Testis (tissue), 3 donors: ENCODE results near the gene MUS81. TPM values are rescaled to one million over a fixed set of nuclear protein-coding genes. Genes with fewer than 3 reads are reported as not detected.

ENCODE experiments used
- DNase-seq: peaks from one replicate; pipeline ENCODE4 v3.0.0-alpha.2; 2019
- H3K27ac ChIP-seq, 2 donors: fragments of 200-600 bp; sonication (generic); one replicate each; pipeline ENCODE4 v1.5.1; 2019
- H3K27me3 ChIP-seq: fragments of 200-600 bp; sonication (generic); one replicate; pipeline ENCODE4 v1.5.1; 2019
- H3K36me3 ChIP-seq: fragments of 200-600 bp; sonication (generic); one replicate; pipeline ENCODE4 v1.5.1; 2017; ENCODE audit warnings: low read depth; ENCODE audit errors: missing control alignments
- H3K4me1 ChIP-seq: fragments of 200-600 bp; sonication (generic); one replicate; pipeline ENCODE4 v1.5.1; 2019
- H3K4me3 ChIP-seq, 2 donors: fragments of 200-600 bp; sonication (generic); one replicate each; pipeline ENCODE4 v1.5.1; 2017 to 2019
- H3K9me3 ChIP-seq: fragments of 200-600 bp; sonication (generic); one replicate; pipeline ENCODE4 v1.5.1; 2017
- POLR2A ChIP-seq: fragments of 450-650 bp; IDR thresholded peaks from one replicate; pipeline ENCODE4 v1.6.1; 2017; ENCODE audit warnings: antibody characterized with exemption, mild to moderate bottlenecking, moderate library complexity
- WGBS, 2 donors: methylation state at CpG; one replicate each; pipeline ENCODE4 v1.1.5; 2018; 5-methylcytosine and 5-hydroxymethylcytosine counted together
- intact Hi-C: fragments of 100-400 bp; cut with DNase I; formaldehyde crosslinking; loops from one replicate; pipeline ENCODE4 v1.15.1; 2023; ENCODE audit warnings: low total_unique reads
- polyA plus RNA-seq: library from polyadenylated mRNA; stranded (reverse); fragments of 350-450 nt; fragmentation: Illumina TruSeq; extraction: RNeasy Lipid Tissue Mini Kit (QIAGEN cat#74804); gene quantifications from one replicate; pipeline ENCODE4 v1.2.3, GENCODE V29; 2014; ENCODE audit warnings: low read depth, low replicate concordance; ENCODE audit not compliant: insufficient read depth
- total RNA-seq, 2 donors: library from RNA; depleted of rRNA; stranded (reverse); fragments of >200 nt; gene quantifications; one replicate each; pipeline ENCODE4 v1.2.3, GENCODE V29; 2016
- TF ChIP-seq, protein P1 (sequence below), 3 experiments: fragments of 450-650 bp in 2 of 3; fragments of 200-600 bp in 1 of 3; sonication (generic) in 1 of 3; IDR thresholded peaks; one replicate each; pipeline ENCODE4 v1.5.1; 2016 to 2019; ENCODE audit warnings: antibody characterized with exemption in 3 of 3, mild to moderate bottlenecking in 2 of 3, moderate library complexity in 1 of 3

Gene MUS81
- total and polyA plus RNA-seq, 3 donors from 2014 or later: 49.9 to 74.0 (median 57.2) TPM

DNA sequence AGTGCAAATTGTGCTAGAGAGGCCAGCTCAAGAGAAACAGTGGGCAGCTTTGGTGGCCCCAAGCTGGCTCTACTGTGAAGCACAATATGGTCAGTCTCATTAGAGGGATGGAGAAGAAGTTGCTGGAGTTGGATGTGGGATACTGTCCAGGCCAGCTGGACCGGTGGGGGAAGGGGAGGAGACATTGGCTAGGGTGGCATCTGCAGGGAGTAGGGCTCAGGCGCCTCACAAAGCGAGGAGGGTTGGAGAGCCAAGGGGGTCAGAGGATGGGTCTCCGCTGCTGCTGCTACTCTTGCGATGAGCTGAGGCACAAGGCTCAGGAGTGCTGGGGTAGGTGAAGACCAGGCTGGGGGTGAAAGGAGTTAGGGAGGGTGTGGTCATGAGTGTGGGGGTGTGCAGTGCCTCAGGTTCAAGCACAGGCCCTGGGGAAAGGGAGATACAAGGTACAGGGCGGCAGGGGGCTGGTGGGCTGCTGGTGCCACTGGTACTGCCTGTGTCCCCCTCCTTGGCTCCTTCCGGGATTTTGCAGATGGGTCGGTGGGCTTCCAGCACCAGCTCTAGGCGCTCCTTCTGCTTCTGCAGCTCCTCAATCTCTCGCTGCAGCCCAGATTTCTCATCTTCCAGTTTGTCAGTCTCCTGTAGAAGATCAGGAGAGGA lies 32.6 kb downstream of the MUS81 start:
- H3K4me1 ChIP-seq: peaks cover 35% of the 10 kb centered on the region
- H3K27ac ChIP-seq: peak overlapping the region; percentile 65 to 97
- intact Hi-C loops: no loop called here
- no peaks in the 10 kb centered on the region for H3K9me3 ChIP-seq
- no peaks in the 10 kb centered on the region for H3K36me3 ChIP-seq
- WGBS, 2 donors: 67 to 69% methylated on average over 10 of the region's 10 CpGs
- no peak overlapping the region for H3K4me3 ChIP-seq
- no peaks in the 10 kb centered on the region for H3K27me3 ChIP-seq
- TF ChIP-seq, protein P1, sequence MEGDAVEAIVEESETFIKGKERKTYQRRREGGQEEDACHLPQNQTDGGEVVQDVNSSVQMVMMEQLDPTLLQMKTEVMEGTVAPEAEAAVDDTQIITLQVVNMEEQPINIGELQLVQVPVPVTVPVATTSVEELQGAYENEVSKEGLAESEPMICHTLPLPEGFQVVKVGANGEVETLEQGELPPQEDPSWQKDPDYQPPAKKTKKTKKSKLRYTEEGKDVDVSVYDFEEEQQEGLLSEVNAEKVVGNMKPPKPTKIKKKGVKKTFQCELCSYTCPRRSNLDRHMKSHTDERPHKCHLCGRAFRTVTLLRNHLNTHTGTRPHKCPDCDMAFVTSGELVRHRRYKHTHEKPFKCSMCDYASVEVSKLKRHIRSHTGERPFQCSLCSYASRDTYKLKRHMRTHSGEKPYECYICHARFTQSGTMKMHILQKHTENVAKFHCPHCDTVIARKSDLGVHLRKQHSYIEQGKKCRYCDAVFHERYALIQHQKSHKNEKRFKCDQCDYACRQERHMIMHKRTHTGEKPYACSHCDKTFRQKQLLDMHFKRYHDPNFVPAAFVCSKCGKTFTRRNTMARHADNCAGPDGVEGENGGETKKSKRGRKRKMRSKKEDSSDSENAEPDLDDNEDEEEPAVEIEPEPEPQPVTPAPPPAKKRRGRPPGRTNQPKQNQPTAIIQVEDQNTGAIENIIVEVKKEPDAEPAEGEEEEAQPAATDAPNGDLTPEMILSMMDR (IDR thresholded peaks at IDR 0.05): no peak
- TF ChIP-seq POLR2A: no peak
- DNase-seq: no peak

DNA sequence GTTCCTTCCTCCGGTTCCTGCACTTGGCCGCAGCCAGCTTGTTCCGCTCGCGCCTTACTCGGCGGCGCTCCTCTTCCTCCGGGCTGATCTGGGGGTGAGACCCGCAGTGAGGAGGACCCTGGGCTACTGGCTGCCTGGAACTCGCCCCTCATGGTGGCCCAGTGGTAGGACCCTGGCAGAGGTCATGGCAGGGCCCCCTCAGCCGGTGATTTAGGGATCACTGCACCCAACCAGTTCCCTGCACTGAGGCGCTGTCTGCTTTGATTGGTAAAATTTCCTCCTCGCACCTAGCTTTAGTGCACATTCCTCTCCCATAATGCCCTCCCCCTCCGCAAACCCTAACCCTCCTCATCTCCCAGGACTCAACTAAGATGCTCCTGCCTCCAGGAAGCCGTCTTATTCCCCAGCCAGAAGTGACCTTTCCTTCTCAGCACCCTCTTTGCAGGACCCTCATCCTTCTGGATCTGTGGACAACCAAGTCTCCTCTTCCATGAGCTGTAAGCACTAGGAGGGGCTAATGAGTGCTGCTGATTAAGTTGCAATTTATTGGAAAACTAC lies 33.9 kb downstream of the MUS81 start:
- no peak for TF ChIP-seq POLR2A
- TF ChIP-seq, protein P1 (IDR thresholded peaks at IDR 0.05): no peak
- no peak for DNase-seq
- intact Hi-C loops: no loop called here
- no peaks in the 10 kb centered on the region for H3K36me3 ChIP-seq
- H3K4me1 ChIP-seq: peaks cover 33% of the 10 kb centered on the region
- peak overlapping the region; percentile 9 to 75 for H3K27ac ChIP-seq
- H3K27me3 ChIP-seq: no peaks in the 10 kb centered on the region
- WGBS, 2 donors: 78 to 98% methylated on average over 8 to 16 of the region's 16 CpGs
- H3K9me3 ChIP-seq: no peaks in the 10 kb centered on the region
- no peak overlapping the region for H3K4me3 ChIP-seq

DNA sequence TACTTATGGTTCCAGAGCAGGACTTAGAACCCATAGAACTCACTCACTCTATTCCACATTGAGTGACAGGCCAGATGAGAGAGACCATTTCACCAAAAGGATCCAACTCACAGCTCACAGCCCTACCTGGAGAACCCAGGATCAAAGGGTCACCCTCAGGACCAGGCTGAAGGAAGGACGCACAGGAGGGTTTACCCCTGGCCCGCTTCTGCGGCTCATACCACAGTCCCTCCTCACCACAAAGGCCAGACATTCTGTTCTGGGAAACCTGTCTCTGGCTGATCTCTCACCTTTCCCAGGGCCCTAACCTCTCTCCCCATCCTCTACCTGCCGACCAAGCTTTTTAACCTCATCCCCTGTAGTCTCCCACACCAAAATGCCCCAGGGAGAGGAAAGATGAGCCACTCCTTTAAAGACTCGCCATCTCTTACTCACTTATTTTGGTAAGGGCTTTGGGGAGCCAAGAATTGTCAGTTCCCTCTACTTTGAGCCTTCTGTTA lies 35.3 kb downstream of the MUS81 start:
- intact Hi-C loops: no loop called here
- H3K36me3 ChIP-seq: no peaks in the 10 kb centered on the region
- no peak overlapping the region for H3K4me3 ChIP-seq
- TF ChIP-seq POLR2A: no peak
- TF ChIP-seq, protein P1 (IDR thresholded peaks at IDR 0.05): no peak
- H3K27ac ChIP-seq: no peak overlapping the region
- no peaks in the 10 kb centered on the region for H3K27me3 ChIP-seq
- WGBS, 2 donors: 89 to 94% methylated on average over 4 to 5 of the region's 5 CpGs
- no peak for DNase-seq
- H3K4me1 ChIP-seq: peaks cover 30% of the 10 kb centered on the region
- H3K9me3 ChIP-seq: no peaks in the 10 kb centered on the region

DNA sequence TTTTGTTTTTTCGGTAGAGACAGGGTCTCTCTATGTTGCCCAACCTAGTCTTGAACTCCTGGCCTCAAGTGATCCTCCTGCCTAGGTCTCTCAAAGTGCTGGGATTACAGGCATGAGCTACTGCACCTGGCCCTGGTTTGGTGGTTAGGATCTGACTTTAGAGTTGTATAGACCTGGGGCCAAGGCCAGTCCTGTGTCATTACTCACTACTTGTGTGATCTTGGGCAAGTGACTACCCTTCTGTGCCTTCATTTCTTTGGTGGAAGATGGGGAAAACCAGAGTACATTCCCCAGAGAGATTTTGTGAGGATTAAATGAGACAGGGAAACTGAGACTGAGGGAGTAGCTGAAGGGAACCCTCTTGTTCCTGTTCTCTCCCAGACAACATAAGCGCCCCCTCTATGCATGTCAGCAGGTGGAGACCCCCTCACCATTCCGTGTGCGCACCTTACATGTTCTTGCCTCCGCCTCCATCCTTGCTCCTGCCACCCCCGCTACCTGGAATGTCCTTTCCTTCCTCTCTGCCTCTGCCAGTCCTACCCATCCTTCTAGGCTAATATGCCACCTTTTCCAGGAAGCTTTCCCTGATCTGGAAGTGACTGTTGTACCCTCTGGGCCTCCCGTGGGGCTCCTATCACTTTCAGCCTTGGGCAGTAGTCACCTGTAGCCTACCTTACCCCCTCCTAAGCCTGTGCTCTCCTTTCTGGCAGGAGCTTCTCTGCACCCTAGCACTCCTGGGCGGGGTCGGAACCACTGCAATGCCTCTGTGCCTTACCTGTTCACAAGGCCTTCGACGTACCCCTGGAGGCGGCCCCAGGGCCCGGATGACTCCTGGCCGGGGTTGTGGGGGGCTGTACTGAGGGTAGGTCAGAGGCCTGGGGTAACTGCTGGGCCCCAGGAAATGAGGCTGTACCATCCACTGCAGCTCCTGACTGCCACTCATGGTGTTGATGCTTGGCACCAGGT lies 36.1 kb downstream of the MUS81 start:
- intact Hi-C loops: no loop called here
- 92 to 96% methylated on average over 11 to 14 of the region's 14 CpGs for WGBS, 2 donors
- H3K27me3 ChIP-seq: no peaks in the 10 kb centered on the region
- no peak overlapping the region for H3K4me3 ChIP-seq
- no peaks in the 10 kb centered on the region for H3K9me3 ChIP-seq
- DNase-seq: no peak
- H3K36me3 ChIP-seq: no peaks in the 10 kb centered on the region
- peaks cover 30% of the 10 kb centered on the region for H3K4me1 ChIP-seq
- TF ChIP-seq, protein P1 (IDR thresholded peaks at IDR 0.05): no peak
- TF ChIP-seq POLR2A: no peak
- H3K27ac ChIP-seq: no peak overlapping the region
